Ramos (cell line): Measurements from ENCODE around the gene EXOG.

Experiments used
- in situ Hi-C: fragments of 300-500 bp; cut with MboI; formaldehyde crosslinking; loops from one replicate; pipeline ENCODE4 v1.14.3; 2022; ENCODE audit warnings: low sequenced_read_pairs; ENCODE audit not compliant: unreplicated experiment

The EXOG gene

DNA sequence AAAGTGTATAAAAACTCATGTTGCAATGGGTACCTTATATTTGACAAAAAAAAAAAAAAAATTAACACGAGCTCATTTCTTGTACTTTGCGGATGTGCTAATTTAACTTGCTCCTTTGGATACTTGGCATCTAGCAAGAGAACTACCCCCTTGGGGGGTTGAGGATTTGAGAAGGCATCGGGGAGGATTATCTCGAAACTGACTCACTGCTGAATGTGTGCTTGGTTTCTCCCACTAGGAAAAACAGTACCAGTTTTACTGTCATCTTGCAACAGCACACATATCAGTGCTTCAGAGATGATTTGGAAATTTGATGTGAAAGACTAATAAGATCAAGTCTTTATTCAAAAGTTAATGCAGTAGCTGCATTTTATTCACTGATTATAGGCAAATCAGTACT, 891 bp downstream of the EXOG start:
- in situ Hi-C loops: no loop called here

DNA sequence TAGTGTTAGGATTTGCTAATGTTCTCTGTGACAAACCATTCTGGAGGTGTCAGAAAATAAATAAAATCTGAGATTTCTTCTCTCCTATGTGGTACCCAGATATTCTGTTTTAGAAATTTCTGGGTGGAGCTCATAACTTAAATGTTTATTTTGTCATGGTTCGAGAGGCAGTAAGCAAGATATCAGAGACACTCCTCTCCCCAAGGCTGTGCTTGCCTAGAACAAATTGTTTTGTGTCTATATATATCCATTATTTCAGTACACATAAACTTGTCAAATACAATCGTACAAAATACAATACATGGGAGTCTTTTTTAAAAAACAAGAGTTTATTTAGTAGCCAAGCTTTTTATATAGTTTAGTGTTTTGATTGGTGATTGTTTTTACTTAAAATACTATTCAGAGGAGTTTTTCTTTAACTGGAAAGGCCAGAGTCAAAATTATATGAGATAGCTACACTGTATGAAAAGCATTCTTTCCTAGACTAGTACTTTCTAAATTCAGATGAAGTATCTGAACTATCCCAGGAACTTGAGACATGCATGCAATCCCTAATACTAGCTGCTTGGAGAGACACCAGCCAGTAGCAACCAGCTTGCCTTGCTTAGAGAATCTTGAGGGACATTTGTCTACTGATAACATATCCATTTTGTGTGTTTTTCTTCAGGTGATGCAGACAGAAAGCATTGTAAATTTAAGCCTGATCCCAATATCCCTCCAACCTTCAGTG, 4.7 kb downstream of the EXOG start:
- in situ Hi-C loops: no loop called here

DNA sequence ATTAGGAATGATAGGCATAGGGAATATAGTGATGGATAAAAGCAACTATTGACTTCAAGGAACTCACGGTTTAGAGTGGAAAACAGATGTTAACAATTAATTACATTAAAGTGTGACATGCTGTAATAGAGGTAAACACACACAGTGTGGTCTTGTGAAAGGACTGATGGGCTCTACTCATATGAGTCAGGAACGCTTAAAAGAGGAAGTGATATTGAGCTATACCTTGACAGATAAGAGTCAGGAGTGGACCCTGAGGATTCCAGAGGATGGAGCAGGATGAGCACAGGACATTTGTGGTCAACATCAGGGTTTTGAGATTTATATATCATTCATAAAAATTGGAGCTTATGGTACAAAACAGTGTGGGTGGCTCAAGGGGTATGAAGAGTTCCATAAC, 11.0 kb downstream of the EXOG start:
- in situ Hi-C loops: no loop called here

DNA sequence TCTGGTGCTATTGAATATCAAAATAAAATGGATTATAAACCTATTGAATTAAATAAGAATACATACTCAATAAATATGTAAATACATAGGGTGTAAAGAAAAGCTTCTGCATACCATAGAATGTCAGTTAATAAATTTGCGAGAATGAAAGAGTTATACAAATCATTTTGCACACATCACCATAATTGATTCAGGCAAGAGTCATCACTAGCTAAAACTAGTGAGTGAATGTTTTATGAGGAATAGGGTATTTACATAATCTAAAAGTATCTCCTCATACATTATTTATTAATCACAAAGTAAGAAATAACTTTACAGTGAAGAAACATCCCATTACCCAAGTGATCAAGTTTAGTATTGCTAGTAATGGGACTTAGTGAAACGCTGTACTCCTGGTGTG, 13.6 kb downstream of the EXOG start:
- in situ Hi-C loops: no loop called here

DNA sequence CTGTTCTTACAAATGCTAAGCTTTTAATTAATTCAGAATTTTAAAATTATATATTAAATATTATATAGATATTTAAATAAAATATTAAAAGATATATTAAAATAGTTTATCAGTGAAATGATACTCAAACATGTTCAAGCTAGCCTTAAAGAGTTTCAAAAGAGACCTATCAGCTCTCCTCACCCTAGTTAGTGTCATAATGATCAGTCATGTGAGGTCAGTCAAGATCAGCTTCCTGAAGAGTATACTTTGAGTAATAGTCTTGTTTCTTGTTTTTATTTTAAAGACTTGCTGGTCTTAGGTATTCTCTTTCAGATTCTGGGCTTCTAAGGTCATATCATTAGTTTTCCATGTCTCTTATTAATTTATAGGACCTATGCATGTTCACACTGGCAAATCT, 14.5 kb downstream of the EXOG start:
- in situ Hi-C loops: no loop called here

DNA sequence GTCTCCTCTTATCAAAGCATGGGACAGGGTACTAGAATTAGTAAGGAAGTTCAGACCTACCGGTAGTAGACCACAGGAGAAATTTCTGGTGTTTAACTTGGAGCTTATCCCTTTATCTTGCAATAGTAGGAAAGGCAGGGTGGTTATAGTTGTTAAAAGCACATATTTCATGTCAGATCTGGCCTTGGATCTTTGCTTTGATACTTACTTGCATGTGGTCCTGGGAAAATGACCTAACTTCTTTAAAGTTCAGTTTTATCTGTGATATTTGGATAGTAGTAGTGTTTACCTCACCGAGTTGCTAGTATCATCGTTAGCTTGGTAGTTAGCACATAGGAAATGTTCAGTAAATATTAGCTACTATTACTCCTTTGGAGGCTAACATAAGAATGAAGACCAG, 15.4 kb downstream of the EXOG start:
- in situ Hi-C loops: no loop called here

DNA sequence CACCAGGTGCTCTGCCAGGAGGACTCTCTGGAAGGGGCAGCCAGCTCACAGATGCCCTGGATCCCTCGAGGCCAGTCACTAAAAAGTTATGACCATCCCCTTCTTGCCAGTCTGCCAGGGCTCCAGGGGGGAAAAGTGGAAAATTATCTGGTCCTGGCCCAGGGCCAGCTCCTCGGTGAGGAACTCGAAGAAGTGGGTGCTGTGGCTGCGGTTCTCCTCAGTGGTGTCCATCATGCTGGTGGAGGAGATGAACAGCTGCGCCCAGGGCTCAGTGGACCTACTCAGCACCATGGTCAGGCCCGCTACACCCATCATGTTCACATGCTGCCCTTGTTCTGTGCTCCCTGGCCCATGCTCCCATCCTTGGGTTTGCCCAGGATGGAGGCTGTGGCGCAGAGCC, 19.2 kb downstream of the EXOG start:
- in situ Hi-C loops: no loop called here

DNA sequence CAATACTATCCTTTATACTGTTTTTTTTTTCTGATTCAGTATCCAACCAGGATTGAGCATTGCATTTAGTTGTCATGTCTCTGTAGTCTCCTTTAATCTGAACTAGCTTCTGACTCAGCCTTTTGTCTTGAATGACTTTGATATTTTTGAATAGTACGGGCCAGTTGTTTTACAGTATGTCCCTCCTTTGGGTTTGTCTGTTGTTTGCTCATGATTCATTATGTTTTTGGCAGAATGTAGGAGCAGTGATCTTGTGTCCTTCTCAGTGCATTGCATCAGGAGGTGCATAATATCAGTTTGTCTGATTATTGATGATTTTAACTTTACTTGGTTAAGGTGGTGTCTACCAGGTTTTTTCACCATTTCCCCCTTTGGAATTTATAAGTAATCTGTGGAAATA, 20.5 kb downstream of the EXOG start:
- in situ Hi-C loops: no loop called here

DNA sequence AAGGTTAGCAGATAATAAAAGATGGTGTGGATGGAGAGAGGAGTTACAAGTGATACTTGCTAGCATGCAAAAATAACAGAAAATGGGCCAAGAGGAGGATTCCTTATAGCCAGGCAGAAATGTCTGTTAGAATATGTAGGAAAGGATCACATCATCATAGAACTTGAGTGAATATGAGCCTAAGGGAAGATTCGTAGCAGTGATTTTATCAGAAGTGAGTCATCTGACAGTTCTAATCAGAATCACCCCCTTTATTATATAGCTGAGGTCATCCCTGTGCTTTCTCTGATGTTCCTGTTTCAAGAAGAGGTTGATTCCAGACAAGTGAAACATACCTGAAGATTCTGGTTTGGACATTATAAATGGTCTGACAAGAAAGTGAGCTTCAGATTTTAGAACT, 22.9 kb downstream of the EXOG start:
- in situ Hi-C loops: no loop called here

DNA sequence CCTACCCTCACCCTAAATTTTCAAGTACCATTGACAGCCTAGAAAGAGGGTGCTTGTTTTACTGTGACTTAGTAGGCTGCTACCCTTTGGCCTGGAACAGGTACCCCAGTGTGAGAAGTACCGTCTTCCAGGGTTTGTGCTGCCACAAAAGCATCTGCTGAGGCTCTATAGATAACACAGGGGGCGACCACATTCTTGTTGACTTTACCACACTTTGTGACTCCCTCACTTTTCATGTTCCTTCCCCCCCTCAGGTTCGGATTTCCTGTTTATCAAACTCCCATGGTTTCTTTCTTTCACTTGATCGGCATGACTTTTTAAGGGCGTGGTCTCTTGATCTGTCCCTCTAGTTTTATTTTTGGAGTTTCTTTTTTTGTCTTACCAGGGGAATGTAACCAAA, 23.5 kb downstream of the EXOG start:
- in situ Hi-C loops: loop anchor here (10.0 kb wide), 1 partner anchor 125 kb away; the partner anchor contains the start of gene SCN5A

DNA sequence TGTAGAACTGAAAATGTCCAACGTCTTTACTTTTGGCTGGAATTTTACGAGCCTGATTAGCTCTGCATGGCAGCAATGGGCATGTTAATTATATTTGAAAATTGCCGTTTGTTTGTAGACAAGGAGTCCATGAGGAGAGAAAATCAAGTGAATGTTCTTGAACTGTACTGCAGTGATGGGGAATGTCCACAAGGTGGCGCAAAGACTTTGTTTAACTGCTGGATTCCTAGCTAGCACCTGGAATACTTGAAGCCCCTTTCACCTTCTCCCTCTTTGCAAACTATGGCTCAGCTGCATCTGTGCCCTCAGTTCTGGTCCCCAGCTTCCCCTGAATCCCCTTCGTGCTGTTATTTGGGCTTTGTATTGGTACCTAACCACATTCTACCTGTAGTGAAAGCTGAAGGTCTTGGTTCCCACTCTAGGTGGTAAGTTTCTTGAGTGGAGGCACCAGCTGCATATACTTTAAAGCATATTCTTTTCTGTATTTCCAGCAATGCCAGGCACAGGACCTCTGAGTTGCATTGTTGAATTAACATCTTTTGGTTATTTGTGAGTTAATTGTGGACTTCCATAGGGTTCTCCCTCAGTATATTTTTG, 25.3 kb downstream of the EXOG start:
- in situ Hi-C loops: loop anchor here (10.0 kb wide), 1 partner anchor 123 kb away; the partner anchor contains the start of gene SCN5A

DNA sequence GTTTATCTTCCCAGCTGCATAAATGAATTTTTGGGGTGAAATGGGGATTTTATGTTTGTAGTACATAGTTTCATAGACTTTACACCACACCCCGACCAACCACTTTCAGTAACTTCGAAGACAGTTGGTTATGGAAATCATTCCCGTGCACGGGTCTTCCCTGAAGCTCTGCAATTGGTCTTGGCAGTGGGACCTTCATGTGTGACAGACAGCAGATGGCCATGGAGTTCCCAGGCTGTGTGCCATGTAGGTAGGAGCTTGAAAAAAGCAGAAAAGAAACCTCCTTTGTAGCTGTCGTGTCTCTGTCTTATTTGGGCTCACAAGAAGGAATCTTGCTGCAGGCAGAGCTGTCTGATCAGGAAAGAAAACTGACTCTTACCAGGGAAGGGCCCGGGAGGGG, 25.9 kb downstream of the EXOG start:
- in situ Hi-C loops: loop anchor here (10.0 kb wide), 1 partner anchor 123 kb away; the partner anchor contains the start of gene SCN5A

DNA sequence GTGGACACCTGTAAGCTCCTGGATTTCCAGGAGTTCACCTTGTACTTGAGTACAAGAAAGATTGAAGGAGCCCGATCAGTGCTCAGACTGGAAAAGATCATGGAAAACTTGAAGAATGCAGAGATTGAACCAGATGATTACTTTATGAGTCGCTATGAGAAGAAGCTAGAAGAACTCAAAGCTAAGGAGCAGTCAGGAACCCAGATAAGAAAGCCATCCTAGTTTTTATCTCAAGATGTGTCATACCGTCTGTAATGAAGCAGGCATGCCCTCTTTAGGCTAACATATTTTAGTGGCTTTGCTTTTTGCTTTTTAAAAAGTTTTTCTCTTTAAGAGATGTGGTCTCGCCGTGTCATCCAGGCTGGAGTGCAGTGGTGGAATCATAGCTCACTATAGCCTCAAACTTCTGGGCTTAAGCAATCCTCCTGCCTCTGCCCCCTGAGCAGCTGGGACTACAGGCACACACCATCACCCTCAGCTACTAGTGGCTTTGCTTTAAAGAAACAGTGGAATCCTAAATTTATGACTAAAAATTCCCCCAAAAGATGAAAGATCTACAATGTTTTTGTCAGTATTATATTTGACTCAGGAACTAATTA, 28.1 kb downstream of the EXOG start:
- in situ Hi-C loops: loop anchor here (10.0 kb wide), 1 partner anchor 121 kb away; the partner anchor contains the start of gene SCN5A

DNA sequence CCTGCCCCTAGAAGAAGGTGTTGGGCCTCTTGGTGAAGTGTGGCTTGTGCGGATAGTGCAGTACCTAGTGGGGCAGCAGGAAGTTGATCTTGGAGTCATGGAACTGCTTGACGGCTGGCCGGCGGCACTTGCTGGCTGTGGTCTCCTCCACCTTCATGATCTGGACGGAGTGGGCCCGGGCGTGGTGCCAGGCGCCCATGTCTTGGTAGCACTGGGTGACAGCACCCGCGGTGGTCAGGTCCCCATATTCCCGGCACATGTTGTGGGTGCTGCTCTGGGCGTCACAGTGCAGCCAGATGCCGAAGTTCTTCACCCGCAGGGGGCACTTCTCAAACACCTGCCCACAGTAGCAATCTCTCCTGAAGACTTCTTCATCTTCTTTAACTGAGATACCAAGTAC, 30.7 kb downstream of the EXOG start:
- in situ Hi-C loops: loop anchor here (10.0 kb wide), 1 partner anchor 118 kb away; the partner anchor contains the start of gene SCN5A

DNA sequence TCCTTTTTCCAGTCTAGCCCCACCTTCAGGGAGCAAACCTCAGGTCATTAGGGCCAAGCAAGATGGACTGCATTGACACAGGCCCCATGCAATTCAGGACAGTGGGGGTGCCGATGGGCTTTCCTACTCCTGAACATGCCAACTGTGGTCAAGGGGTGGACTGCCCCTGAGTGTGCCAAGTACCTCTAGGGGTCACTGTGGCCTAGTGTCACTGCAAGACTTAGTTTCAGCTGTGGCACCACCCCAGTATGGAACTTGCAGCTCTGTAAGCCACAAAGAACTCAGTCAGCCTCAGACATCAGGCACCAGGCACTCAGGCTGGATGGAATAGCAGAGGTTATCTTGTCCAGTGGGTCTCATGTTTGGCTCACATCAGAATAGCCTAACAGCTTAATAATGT, 32.3 kb downstream of the EXOG start:
- in situ Hi-C loops: loop anchor here (10.0 kb wide), 1 partner anchor 116 kb away; the partner anchor contains the start of gene SCN5A

DNA sequence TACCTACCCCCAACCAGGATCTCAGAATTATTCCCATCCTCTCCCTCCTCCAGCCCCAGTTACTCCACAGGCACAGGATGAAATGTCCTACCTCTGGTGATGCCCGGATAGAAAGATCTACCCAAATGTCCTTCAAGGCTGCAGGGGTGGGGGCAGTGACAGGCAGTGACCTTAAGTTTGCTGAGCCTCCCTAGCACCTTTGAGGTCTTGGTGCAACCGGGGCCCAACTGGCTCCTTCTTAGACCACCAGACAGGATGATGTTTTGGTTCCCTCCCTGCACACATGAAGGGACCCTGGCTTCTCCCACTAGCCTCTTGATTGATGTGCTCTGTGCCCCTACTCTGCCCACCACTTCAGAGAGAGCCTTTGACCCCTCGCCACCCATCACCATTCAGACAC, 36.4 kb downstream of the EXOG start:
- in situ Hi-C loops: no loop called here

DNA sequence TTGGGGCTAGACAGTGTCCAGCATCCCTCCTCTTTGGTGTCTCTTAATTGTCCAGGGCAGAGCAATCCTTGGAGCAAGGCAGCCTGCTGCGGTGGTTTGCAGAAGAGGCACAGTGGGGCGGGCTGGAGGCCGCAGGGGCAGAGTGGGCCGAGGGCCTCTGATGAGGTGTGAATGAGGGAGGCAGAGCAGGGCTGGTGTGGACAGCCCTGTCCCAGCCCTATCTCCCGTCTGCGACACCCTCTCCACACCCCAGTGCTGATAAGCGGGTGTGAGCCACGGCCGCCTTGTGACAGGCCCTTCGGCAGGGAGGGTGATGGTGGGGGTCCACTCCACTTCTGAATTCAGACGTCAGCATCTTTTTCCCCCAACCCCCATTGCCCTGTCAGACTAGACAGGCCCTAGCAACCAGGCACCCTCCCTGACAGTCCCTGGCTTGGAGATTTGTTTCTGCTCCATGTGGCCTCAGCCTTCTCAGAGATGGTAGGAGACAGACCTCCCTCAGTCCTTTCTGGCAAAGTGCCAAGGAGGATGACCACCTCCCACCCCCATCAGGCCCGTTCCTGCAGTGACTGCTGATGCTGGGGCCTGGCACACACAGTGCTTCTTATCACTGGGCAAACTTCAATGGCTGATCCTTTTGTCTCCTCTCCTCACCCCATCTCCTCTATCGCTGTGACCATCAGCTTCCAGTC, 37.3 kb downstream of the EXOG start:
- in situ Hi-C loops: no loop called here

DNA sequence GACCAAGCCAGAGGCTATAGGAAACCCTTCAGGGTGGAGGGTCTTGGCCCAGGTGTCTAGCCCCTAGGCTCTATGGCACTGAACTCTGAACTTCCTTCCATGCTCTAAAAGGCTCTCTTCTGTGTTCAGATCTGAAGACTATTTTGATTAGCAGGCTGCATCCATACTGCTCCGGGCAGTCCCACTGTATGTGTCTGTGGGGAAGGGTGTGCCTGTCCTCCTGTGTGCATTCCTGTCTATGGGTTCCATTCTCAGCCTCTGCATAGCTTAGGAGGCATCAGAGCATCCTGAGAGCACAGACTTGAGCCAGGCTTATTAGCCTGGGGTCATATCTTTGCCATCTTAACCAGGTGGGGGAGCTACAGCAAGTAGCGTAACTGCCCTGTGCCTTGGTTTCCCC, 38.0 kb downstream of the EXOG start:
- in situ Hi-C loops: no loop called here

DNA sequence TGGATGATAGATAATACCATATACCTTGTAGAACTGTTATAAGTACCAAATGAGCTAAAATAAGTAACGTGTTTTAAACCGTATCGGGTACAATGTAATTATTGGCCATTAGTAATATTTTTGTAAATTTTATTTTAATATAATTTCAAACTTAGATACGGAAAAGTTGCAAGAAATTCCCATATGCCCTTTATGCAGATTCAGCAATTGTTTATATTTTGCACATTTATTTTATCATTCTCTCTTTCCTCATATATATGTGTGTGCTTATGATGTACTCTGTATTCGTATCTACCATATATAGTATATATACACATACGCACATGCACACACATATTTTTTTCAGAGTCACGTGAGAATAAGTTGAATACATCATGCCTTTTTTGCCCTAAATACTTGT, 38.5 kb downstream of the EXOG start:
- in situ Hi-C loops: no loop called here

DNA sequence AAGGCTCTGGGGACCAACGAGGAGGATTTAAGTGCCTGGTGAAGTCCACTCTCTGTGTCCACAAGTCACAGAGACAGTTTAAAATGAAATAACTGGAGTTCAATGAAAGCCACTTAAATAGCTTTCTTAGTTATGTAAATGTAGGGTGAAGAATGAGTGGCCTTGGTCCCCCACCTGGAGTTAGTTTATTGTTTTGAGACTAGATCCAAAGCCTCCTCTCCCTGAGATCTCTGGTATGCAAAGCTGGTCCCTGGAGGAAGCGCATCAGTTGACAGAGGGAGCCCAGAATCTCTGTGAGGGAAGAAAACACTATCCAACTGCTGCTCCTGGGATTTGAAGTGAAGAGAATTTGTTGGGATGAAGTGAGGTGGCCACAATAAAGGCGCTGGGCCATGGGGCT, 40.5 kb downstream of the EXOG start:
- in situ Hi-C loops: no loop called here
